Ammon's horn (tissue), 1 donor: Measurements from ENCODE around the gene VPS33B.
"Not testable (repeated sequence)": the region's sequence is repeated elsewhere in the genome, so short reads cannot be mapped to it uniquely, and the experiment has no call there.

ENCODE experiments used
- DNase-seq: peaks from one replicate; pipeline ENCODE4 v3.0.0-alpha.2; 2016; ENCODE audit warnings: low spot score

VPS33B gene

GRCh38 chr15:91031796-91032195 lies 9.4 kb upstream of the VPS33B start:
- DNase-seq: no peak

- no peak for DNase-seq
Observed at GRCh38 chr15:91027677-91028076, 5.3 kb upstream of the VPS33B start.

- no peak for DNase-seq
Observed at GRCh38 chr15:91023720-91024119, 1.3 kb upstream of the VPS33B start.

GRCh38 chr15:91022832-91023129 lies 387 bp upstream of the VPS33B start:
- no peak for DNase-seq

GRCh38 chr15:91021516-91022074 lies 799 bp downstream of the VPS33B start:
- DNase-seq: no peak

- no peak for DNase-seq
Observed at GRCh38 chr15:91018158-91018557, 4.2 kb downstream of the VPS33B start.

DNA sequence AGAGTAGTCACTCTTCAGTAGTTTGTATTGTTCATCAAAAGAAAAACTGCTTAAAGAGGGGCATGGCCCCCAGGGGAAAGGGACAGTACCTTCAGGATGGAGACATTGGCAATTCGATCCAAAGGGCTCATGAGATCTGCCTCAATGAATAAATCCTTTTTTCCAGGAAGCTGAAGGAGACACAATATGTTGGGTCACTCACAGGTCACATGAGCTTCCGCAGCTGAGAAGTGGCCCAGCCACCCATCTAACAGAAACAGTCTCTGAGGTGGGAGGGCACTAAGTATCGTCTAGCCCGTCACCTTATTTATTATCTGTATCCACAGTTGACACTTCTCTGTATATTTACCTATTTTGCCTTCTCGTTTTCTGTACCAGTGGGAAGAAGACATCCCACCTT lies 4.7 kb downstream of the VPS33B start:
- no peak for DNase-seq

GRCh38 chr15:91013701-91014100 lies 8.7 kb downstream of the VPS33B start:
- not testable (repeated sequence) for DNase-seq

- DNase-seq: no peak
Observed at GRCh38 chr15:91007266-91007665, 15.1 kb downstream of the VPS33B start.

DNA sequence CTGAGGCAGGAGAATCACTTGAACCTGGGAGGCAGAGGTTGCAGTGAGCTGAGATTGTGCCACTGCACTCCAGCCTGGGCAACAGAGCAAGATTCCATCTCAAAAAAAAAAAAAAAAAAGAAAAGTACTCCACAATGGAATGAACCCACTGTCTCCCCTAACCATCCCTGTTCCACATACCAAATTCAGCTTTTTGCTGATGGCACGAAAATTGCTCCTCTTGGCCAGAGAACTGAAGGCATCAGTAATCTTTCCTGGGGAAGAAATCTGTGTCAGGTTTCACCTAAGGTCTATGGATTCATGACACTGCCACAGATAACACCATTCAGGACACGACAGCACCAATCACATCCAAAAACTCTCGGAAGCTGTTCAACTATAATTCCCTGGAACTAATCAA lies 21.2 kb downstream of the VPS33B start:
- no peak for DNase-seq

DNA sequence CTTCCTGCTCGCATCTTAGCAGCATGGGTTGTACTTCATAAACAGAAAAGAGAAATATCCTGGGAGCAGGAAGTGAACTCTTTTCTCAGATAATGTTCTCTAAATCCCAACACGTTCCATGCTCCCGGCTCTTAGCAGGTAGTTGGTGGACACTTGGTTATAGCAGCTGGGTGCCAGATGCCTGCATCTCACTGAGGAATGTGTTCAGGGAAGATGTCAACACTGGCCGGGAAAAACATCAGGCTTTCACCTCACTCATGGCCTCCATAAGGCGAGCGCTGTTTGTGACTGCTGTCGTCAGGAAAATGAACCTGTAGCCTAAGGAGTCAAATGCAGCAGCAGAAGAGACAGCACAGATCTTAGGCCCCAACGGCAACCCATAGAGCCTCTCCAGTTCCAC lies 23.7 kb downstream of the VPS33B start:
- DNase-seq: no peak

DNA sequence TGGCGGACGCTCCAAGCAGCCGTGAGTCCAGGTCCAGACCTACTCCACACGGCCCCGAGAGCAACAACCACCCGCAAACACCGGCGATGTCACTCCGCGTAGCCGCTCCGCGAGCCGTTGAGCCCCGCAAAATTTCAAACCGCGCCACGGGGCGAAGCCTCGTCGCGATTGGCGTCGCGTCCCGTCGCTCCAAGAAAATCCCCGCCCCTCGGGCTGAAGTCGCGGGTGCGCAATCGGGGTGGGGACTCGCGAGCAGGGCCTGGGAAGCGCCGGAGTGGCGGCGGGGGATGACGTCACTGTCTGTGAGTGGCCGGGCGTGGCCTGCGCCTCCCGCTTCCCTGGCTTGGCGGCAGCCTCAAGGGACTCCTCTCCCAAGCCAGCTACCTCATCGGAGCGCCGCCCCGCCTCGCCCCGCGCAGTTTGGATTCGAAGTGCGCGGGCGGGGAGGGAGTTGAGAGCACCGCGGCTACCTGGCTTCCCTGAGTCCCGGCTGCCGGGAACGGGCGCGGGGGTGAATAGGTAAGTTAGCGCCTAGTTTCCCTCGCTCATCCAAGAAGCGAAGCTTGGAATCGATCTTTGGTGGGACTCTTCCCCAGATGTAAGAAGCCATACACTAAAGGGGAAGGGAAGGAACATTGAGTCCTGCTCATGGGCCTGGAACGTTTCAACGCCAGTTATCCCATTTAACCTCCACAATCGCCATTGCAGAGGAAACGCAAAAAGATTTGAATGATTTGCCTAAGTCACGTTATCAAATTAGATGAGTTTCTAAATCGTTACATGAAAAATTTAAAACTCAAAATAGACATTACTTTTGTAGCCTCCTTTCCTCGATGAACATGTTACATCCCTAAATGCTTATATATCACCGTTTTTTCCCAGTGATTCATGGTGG lies 27.7 kb downstream of the VPS33B start, which contains the start of gene PRC1:
TSS of gene PRC1 (minus strand) at position 119 of the 895 bp plus-strand sequence. CDS start at position 1, 118 bp downstream.
- peak; percentile 99 for DNase-seq

DNA sequence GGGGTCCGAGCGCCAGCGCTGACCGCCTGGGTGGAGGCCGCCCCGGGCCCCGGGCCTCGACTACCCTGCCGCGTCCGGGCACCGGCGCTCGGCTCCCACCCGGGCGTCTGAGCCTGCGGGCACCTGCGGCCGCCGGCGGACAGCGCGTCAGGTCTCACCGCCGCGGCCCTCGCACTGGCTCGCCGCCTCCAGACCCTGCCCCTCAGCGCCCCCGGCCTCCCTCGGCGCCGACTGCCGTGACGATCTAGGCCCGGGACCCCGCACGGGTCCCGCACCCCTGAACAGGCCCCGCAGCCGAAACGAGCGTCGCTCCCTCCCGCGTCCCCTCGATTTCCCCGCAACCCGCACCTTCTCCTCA lies 28.4 kb downstream of the VPS33B start:
- no peak for DNase-seq

DNA sequence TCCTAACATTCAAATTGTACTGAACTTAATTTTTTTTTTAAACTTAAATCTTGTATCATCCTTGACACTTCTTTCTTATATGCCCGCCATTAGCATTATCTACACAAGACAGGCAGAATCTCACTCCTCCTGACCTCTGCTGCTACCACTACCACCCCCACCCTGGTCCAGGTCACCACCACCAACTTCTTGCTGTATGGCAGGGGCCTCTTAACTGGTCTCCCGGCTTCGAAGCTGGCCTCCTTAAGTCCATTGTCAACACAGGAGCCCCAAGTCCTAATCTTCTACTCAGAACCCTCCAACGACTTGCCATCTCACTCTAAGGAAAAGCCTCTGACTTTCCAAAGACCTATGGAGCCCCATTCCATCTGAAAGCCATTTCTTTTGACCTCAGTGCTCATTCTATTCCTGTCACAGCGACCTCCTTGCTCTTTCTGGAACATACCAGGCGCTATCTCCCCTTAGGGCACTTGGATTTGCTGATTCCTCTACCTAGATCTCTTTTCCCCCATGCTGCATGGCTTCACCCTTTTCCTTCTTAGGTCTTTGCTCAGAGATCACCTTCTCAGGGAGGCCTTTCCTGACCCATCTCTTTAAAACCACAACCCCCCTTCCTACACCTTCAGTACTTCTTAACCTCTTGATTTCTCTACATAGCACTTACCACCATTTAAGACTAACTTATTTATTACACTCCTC lies 30.7 kb downstream of the VPS33B start:
- no peak for DNase-seq

- DNase-seq: no peak
Observed at GRCh38 chr15:90990446-90990845, 31.9 kb downstream of the VPS33B start.

- no peak for DNase-seq
Observed at GRCh38 chr15:90989040-90989768, 33.2 kb downstream of the VPS33B start.

GRCh38 chr15:90988296-90988695 lies 34.1 kb downstream of the VPS33B start:
- no peak for DNase-seq

- no peak for DNase-seq
Observed at GRCh38 chr15:90987561-90988141, 34.7 kb downstream of the VPS33B start.

DNA sequence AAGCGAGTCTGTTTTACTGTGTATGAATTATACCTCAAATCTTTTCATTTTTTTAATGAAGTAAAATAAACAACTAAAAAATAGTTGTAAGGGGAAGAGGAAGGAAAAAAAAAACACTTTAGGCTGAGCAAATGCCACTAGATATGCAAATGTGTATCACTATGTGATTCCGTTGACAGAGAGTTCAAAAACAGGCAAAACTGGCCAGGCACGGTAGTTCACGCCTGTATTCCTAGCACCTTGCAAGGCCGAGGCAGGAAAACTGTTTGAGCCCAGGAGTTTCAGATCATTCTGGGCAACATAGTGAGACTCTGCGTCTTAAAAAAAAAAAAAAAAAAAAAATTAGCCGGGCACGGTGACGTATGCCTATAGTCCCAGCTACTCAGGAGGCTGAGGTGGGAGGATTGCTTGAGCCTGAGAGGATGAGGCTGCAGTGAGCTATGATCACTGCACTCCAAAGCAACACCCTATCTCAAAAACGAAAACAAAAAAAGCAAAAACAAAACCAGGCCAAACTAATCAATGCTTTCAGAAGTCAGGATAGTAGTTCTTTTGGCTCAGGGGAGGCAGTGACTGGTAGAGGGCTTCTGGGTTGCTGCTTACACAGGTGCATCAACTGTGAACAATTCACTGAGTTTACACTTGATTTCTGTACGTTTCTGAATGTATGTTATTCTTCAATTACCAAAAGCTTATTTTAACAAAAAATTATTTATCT lies 35.4 kb downstream of the VPS33B start:
- no peak for DNase-seq

GRCh38 chr15:90982135-90982534 lies 40.3 kb downstream of the VPS33B start:
- no peak for DNase-seq

GRCh38 chr15:90981681-90982080 lies 40.7 kb downstream of the VPS33B start:
- no peak for DNase-seq
